Right lobe of liver (tissue), 4 donors: ENCODE data around the gene HIP1.
"Not testable (repeated sequence)": the region's sequence is repeated elsewhere in the genome, so short reads cannot be mapped to it uniquely, and the experiment has no call there.

Experiments used
- POLR2A ChIP-seq: fragments of 450-650 bp; IDR thresholded peaks from one replicate; pipeline ENCODE4 v1.6.1; 2017; ENCODE audit warnings: antibody characterized with exemption, mild to moderate bottlenecking
- TF ChIP-seq, protein P1 (sequence below), 4 donors: fragments of 200-600 bp in 3 of 4; fragments of 450-650 bp in 1 of 4; IDR thresholded peaks; one replicate each; pipeline versions ENCODE4 v1.5.1 to v1.8.0; 2016 to 2022; ENCODE audit warnings: antibody characterized with exemption in 4 of 4, mild to moderate bottlenecking in 2 of 4
- donor health status: DM: no; HTN: no; CAD: no.
- donor health status: DM: no; HTN: no; CAD: no.
- donor health status: DM: no; HTN: yes; CAD: no.

DNA sequence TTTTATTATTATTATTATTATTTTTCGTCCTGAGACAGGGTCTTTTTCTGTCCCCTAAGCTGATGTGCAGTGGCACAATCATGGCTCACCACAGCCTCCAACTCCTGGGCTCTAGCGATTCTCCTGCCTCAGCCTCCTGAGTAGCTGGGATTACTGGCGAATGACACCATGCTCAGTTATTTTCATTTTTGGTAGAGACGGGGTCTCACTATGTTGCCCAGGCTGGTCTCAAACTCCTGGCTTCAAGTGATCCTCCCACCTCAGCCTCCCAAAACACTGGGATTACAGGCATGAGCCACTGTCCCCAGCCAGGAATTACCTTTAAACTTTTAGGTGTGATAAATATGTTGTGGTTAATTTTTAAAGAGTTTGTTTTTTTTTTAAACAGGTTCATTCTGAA is 138.0 kb downstream of the HIP1 start:
- TF ChIP-seq POLR2A, result not testable (repeated sequence)
- TF ChIP-seq, protein P1, sequence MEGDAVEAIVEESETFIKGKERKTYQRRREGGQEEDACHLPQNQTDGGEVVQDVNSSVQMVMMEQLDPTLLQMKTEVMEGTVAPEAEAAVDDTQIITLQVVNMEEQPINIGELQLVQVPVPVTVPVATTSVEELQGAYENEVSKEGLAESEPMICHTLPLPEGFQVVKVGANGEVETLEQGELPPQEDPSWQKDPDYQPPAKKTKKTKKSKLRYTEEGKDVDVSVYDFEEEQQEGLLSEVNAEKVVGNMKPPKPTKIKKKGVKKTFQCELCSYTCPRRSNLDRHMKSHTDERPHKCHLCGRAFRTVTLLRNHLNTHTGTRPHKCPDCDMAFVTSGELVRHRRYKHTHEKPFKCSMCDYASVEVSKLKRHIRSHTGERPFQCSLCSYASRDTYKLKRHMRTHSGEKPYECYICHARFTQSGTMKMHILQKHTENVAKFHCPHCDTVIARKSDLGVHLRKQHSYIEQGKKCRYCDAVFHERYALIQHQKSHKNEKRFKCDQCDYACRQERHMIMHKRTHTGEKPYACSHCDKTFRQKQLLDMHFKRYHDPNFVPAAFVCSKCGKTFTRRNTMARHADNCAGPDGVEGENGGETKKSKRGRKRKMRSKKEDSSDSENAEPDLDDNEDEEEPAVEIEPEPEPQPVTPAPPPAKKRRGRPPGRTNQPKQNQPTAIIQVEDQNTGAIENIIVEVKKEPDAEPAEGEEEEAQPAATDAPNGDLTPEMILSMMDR (IDR thresholded peaks at IDR 0.05), result not testable (repeated sequence)
